ES-I3 (cell line): ENCODE data around the gene BRF1.

Experiments
- H3K36me3 ChIP-seq: 2 replicates; pipeline ENCODE4 v1.6.1; 2013; ENCODE audit warnings: mild to moderate bottlenecking, low read length, control low read depth, moderate library complexity; ENCODE audit not compliant: insufficient read depth
- H3K4me1 ChIP-seq: 2 replicates; pipeline ENCODE4 v1.6.1; 2013; ENCODE audit warnings: mild to moderate bottlenecking, control low read depth, low read length; ENCODE audit not compliant: insufficient read depth
- H3K9ac ChIP-seq: 2 replicates; pipeline ENCODE4 v1.6.1; 2013; ENCODE audit warnings: low read depth, mild to moderate bottlenecking, low read length, moderate library complexity
- H3K9me3 ChIP-seq: 2 replicates; pipeline ENCODE4 v1.6.1; 2013; ENCODE audit warnings: mild to moderate bottlenecking, low read length, moderate library complexity; ENCODE audit not compliant: control insufficient read depth, insufficient read depth

Gene BRF1

DNA sequence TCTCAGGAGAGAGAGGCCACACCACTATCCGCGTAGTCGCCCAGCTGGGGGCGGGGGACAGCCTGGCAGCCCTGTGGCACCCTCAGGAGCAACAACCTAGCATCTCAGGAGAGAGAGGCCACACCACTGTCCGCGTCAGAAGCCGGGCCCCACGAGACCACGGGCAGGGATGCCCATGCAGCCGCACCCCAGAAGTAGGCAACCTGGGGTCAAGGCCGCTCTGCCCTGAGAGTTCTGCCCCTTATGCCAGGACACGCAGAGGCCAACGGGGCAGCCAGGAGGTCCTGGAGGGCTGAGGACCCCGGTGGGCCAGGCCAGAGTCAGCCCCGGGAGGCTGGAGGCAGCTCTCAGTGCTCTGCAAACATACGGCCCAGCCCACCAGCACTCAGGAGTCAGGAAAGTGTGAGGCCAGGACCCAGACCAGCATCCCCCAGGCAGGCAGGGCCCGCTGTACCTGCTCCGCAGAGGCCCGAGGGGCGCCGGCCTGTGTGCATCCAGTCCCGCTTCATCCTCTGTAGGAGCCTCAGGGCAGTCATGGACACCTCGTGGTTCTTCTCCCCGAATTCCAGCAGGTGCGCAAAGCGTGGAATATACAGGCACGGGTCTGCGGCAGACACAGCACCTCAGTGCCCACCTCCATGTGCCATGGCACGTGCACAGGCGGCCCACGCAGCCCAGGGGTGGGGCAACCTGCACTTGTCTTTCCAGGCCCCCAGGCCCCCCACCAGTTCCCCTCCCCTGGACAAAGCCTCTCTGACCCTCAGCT, 59.8 kb downstream of the BRF1 start:
- Histone ChIP-seq H3K36me3 (no peaks in the 10 kb centered on the region), H3K9me3 (no peaks in the 10 kb centered on the region), H3K9ac (no peak overlapping the region), H3K4me1 (no peaks in the 10 kb centered on the region)

DNA sequence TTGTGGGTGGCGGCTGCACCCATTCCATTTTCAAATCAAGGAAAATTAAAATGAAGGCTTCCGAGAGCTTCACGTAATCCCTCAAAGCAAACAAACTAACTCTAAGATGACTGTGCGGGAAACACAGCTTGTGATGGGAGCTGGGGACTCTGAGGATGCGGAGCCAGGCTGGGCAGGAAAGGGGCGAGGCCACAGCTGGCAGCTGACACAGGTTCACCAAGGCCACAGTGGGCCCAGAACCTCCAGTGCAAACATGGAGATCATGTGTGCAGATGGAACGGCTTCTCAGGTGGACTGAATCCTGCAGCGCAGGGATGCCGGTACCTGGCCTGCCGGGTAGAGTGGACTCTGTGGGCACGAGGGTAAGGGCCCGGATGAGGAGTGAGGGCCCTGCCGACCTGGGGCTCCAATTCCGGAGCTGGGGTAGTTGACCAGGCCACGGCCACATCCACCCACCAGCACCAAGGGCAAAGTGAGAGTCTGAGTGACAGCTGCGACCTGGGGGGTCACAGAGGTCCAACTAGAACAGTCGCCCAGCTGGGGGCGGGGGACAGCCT, 71.6 kb downstream of the BRF1 start:
- H3K4me1 ChIP-seq: no peaks in the 10 kb centered on the region
- H3K9me3 ChIP-seq: no peaks in the 10 kb centered on the region
- no peak overlapping the region for H3K9ac ChIP-seq
- no peaks in the 10 kb centered on the region for H3K36me3 ChIP-seq

DNA sequence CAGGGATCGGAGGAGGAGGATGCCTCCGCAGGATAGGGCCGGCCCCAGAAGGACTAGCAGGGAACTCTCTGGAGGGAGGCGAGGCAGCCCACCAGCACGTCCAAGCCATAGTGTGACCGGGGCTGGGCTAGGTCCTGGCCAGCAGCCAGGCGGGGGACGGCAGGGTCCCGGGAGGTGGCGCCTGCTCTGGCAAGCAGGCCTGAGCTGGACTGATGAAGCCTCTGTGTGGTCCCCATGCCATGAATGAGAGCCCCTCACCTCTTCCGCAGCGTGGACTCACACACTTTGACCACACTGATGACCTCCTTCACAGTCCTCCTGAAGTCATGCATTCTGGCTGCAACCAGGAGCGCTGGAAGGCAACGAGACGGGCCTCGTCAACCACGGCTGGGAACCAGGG, 72.2 kb downstream of the BRF1 start:
- H3K4me1 ChIP-seq: no peaks in the 10 kb centered on the region
- H3K9ac ChIP-seq: no peak overlapping the region
- H3K36me3 ChIP-seq: no peaks in the 10 kb centered on the region

DNA sequence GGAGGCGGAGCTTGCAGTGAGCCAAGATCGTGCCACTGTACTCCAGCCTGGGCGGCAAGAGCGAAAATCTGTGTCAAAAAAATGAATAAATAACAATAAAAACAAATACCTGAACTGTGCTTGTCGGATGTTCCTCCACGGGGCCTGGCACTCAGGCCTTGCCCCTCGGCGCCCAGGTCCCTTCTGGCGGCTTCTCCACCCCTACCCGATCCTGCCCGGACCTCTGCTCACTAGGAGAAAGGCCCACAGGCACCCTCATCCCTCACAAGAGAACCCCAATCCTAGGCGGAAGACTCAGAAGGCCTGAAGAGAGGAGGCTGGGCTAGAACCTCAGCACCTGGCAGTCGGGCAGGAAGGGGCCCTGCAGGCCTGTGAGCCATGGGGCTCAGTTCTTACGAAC, 73.5 kb downstream of the BRF1 start:
- Histone ChIP-seq H3K9ac (no peak overlapping the region), H3K36me3 (no peaks in the 10 kb centered on the region; the same call in 1 of the 2 replicates)

More for the DNA sequence above, 72.2 kb downstream of the BRF1 start:
- no peaks in the 10 kb centered on the region for H3K9me3 ChIP-seq

DNA sequence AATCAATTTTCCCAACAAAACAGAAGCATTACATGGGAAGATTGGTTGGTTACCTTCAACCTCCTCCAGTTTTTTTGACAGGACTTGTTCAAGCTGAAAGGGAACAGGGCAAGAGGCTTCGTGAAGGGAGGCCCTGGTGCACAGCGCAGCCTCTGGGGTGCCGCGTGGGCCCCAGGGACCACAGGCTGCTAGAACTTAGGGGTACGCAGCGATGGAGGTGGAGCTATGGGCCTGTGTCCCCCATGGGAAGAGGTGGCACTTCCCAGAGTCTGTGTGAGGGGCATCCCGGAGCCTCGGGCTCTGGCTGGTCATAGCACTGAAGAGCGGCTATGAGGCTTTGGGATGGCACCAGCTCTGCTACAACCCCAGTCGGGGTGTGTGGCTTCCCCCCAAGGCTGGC, 74.6 kb downstream of the BRF1 start:
- no peaks in the 10 kb centered on the region; the same call in 1 of the 2 replicates for H3K36me3 ChIP-seq
- no peaks in the 10 kb centered on the region for H3K9me3 ChIP-seq
- no peaks in the 10 kb centered on the region for H3K4me1 ChIP-seq
- no peak overlapping the region for H3K9ac ChIP-seq

More for the DNA sequence above, 73.5 kb downstream of the BRF1 start:
- Histone ChIP-seq H3K9me3 (no peaks in the 10 kb centered on the region), H3K4me1 (no peaks in the 10 kb centered on the region)

DNA sequence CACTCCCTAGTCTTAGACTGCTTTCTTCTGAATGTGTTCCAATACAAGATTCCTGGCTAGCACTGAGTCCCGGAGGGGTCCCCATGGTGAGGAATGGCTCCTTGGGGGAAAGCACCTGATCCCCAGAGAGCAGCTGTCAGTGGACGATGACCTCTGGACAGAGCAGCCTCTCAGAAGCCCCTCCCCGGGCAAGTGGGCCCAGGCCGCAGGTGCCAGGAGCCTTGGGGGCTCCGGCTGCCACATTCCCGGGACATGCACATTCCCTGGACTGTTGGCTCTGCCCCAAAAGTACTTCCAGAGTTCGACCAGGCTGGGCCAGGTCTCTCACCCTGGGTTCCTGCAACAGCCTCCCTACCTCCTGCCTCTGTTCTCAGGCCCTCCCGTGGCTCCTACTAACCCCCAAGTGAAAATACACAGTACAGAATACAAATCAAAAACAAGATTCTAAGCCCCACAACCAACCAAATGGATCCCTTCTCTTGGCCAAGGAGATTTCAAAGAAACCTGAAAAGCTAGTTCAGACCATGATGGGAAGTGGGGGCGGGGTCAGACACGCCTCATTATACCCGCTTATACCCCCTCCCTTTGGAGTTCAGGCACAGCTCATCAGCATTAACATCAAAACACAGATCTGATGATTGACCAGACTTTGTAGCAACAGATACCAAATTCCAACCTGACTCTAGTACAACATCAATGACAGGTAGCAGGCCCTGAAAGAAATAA, 75.8 kb downstream of the BRF1 start:
- H3K9ac ChIP-seq: no peak overlapping the region
- no peaks in the 10 kb centered on the region for H3K9me3 ChIP-seq
- no peaks in the 10 kb centered on the region for H3K4me1 ChIP-seq
- no peaks in the 10 kb centered on the region; the same call in 1 of the 2 replicates for H3K36me3 ChIP-seq

DNA sequence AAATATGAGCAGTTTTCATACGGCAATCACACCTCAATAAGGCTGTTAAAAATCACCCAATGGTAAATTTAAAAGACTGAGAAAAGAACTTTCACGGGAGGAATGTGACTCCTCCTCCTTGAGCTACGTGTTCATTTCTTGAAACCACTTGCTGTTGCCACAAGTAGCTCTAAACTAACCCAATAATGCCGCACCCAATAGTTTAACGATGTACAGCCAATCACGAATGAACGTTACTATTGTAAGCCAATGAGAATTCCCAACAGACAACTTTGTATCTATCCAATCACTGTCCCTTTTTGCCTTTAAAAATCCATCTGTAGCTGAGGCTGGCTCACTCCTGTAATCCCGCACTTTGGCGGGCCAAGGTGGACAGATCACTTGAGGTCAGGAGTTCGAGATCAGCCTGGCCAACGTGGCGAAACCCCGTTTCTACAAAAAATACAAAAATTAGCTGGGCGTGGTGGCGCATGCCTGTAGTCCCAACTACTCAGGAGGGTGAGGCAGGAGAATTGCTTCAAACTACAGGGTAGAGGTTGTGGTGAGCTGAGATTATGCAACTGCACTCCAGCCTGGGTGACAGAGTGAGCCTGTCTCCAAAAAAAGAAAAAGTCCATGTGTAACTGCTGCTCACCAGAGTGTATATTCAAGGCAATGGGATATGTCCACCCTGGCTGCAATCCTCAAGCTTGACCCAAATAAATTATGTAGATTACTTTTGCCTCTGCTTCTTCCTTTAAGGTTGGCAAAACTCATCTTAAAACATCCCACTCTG, 76.8 kb downstream of the BRF1 start:
- Histone ChIP-seq H3K9ac (no peak overlapping the region), H3K4me1 (no peaks in the 10 kb centered on the region), H3K9me3 (no peaks in the 10 kb centered on the region), H3K36me3 (no peaks in the 10 kb centered on the region; the same call in none of the 2 replicates)

DNA sequence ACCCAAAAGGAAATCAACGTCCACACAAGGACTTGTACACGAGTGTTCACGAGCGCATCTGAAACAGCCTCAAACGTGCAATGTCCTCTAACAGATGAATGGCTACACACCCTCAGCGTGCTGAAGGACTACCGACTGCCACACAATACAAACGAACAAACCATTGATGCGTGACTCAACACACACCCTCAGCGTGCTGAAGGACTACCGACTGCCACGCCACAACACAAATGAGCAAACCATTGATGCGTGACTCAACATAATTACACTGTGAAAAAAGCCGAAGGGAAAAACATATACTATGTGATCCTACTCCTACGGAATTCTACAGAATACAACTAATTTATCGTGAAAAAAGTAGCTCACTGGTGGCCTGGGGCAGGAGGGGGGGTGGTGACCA, 77.5 kb downstream of the BRF1 start:
- no peaks in the 10 kb centered on the region for H3K4me1 ChIP-seq

DNA sequence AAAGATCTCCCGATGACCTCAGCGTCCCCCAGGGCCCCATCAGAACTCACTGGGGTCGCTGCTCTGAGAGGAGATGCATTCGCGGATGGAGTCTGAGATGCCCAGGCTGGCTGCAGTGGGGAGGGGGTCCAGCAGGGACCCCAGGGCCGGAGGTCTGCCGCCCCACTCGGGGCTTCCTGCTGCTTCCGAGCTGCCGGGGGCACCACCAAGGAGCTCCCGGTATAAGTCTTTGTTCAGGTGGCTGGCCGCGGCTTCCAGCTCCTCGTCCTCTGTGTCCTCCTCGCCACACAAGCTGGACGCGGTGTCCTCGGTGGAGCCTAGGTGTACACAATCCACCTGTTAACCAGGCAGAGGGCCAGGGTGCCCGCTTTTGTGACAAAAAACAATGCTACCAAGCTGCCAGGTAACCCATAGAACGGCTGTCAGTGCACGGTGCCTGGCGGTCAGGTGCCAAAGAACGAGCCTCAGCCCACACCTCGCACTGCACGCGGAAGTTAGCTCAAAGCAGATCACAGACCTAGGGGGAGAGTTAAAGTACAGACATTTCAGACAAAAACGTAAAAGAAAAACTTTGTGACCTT, 79.1 kb downstream of the BRF1 start:
- Histone ChIP-seq H3K36me3 (no peaks in the 10 kb centered on the region; the same call in none of the 2 replicates), H3K9ac (no peak overlapping the region), H3K4me1 (no peaks in the 10 kb centered on the region), H3K9me3 (no peaks in the 10 kb centered on the region)

More for the DNA sequence above, 77.5 kb downstream of the BRF1 start:
- H3K9ac ChIP-seq: no peak overlapping the region
- no peaks in the 10 kb centered on the region for H3K9me3 ChIP-seq
- no peaks in the 10 kb centered on the region; the same call in none of the 2 replicates for H3K36me3 ChIP-seq

DNA sequence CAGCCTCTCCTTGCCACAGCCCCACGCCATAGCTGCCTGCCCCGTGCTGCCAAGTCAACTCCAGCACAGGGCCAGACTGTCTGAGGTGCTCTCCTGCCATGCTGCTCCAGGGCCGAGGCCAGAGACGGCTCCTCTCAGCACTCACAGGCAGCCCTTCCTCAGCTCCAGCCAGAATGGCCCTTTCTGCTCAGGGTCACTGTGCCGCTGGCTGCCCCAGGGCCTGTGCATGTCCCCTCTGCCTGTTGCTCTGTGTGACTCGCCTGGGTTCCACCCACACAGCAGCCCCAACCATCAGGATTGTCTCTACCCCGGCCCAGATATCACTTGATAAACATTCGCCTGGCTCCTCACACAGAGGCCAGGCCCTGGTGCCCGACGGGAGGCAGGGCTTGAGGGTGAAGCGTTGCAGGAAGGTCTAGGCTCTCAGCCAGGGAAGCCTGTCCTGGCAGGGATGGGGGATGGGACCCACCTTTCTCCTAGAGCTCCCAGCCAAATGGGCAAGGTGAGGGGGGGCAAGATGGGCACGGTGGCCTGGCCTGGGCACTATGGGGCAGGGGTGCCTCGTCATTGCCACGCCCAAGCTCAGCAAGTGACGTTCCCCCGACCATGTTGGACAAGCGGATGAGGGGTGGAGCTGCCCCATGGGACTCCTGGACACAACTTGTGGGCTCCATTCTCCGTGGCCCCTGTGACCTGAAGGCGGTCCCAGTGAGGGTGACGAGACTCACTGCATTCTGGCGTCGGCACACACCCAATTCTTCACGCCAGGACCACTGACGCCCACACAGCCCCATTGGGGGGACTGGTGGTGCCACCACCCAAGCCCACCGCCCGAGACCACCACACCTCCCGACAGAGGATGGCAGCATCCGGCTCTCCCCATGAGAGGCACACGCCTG, 79.9 kb downstream of the BRF1 start:
- Histone ChIP-seq H3K4me1 (no peaks in the 10 kb centered on the region), H3K36me3 (no peaks in the 10 kb centered on the region; the same call in none of the 2 replicates), H3K9me3 (no peaks in the 10 kb centered on the region), H3K9ac (no peak overlapping the region)

DNA sequence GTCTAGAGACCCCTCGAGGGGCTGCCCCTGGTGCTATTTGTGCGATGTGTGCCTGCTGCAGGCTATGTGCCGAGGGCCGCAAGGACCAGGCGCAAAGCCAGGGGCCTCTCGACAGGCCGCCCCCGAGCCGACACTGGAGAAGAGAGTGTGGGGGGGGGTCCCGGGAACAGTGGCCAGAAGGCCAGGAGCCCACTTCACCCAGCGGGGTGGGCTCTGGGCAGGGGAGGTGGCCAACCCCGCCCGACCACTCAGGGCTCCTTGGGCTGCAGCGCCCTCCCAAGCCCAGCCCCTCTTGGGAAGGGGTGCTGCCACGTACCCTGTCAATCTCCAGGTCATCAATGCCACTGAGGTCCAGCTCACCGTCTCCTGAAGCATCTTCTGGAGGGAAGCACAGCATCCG, 81.0 kb downstream of the BRF1 start:
- H3K36me3 ChIP-seq: no peaks in the 10 kb centered on the region; the same call in none of the 2 replicates

DNA sequence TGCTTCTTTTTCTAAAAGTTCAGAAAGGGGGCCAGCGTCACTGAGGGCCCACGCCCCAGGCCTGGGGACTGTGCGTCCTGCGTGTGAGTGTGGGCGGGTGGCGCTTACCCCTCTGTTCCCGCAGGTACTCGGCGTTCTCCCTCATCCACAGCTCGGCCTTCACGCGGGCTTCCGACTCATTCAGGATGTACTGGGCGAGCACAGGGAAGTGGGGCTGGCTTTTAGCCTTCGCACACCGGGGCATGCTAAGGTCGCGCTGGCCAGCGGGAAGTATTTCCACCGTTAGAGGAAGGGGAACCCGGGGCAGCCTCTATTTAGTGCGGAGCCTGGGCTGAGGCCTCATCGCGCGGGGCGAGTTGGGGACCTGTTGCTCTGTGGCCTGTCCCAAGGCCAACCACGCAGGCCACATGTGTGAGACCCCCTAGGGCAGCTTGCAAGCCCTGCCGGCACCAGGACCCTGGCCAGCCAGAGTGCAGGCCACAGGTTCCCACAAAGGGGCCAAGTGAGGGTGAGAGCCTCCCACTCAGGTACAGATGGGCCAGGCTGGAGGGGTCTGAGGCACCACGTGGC, 81.7 kb downstream of the BRF1 start:
- H3K36me3 ChIP-seq: no peaks in the 10 kb centered on the region; the same call in none of the 2 replicates
- no peaks in the 10 kb centered on the region for H3K4me1 ChIP-seq
- H3K9ac ChIP-seq: no peak overlapping the region
- H3K9me3 ChIP-seq: no peaks in the 10 kb centered on the region

More for the DNA sequence above, 81.0 kb downstream of the BRF1 start:
- H3K9ac ChIP-seq: no peak overlapping the region
- H3K9me3 ChIP-seq: no peaks in the 10 kb centered on the region
- no peaks in the 10 kb centered on the region for H3K4me1 ChIP-seq

DNA sequence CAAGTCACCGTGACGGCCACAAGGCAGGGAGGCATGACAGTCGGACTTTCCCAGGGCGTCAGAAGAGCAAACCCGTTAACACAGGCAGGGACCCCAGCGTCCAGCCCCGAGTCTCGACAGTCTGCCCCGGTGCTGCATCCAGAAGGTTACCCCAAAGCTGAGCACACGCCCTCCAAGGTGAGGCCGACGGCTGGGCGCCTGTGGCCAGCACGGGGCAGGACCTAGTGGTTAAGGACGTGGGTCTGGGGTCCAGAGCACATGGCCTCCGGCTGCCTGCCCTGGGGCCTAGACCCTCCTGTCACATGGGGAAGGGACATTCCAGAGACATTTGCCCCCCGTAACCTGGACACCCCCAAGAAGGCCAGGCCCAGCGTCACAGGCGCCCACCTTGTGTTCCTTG, 82.2 kb downstream of the BRF1 start:
- no peaks in the 10 kb centered on the region for H3K4me1 ChIP-seq
- H3K36me3 ChIP-seq: no peaks in the 10 kb centered on the region; the same call in none of the 2 replicates
- H3K9me3 ChIP-seq: no peaks in the 10 kb centered on the region
- no peak overlapping the region for H3K9ac ChIP-seq
